ENCODE results near the gene INSM2.

Gene INSM2

DNA sequence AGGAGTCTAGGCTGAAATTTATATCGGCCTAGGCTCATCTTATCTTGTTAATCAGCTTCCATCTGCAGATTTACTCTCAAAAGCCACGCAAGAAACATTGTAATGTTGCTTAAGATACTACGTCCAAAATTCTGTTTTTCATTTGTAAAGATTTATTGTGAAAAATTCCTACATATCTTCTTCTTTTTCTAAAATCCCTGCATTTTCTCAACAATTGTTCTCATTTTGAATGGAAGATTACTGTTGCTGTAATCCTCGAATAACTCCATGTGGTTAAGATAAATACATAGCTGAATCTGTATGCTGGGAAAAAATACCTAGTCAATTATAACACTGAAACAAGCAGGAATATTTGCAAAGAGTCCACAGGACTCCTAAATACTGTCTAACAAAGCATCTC lies 15.6 kb downstream of the INSM2 start:
- no peak for DNase-seq

DNA sequence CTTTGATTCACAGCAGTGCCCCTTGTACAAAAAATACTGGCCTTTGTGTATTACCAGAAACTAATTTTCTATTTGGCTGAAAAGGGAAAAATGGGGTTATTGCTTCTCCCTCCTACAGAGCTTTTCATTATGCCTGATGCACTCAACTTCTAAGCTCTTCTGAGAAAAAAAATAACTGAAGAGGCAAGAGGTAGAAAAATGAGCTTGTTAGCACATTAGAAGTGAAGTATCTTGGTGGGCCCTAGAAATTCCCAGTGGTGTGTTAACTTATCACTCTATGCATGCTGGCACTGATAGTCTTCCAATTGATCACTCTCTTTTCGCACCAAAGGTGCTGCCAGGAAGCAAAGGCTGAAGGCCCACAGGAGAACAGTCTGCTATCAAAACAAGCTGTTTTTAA lies 17.1 kb downstream of the INSM2 start:
- no peak for DNase-seq

DNA sequence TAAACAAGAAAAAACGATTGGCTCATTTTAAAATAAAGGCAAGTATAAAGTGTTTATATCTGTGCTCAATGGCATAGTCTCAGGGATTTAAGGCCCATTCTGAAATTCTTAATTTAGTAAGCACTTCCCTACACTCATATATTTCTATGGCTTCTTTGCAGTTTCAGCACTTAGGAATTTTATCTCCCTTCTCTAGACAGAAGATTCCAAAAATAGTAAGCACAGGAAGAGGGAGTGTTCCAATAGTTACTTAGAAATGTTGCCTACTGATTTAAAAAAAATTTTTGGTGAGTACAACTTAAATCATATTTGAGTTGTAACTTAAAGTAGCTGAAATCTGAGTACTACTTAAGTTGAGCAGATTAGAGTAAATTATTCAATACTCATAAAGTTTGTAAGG lies 19.8 kb downstream of the INSM2 start:
- no peak for DNase-seq

DNA sequence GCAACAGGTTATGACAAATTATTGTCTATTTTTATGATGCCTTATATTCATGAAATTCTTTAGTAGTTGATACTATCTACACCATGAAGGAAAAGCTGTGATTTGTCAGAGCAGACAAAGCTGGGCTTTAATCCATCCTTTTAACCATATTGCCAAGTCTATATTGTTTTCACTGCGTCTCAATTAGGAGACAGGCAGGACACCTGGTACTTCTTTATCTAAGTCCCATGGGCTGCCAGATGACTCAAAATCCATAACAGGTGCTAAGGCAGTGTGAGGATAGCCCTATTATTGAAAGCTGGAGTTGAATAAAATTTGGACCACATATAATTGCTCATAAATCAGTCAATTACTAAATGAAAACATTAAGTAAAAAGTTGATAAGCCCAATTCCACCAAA lies 22.6 kb downstream of the INSM2 start:
- DNase-seq = no peak

DNA sequence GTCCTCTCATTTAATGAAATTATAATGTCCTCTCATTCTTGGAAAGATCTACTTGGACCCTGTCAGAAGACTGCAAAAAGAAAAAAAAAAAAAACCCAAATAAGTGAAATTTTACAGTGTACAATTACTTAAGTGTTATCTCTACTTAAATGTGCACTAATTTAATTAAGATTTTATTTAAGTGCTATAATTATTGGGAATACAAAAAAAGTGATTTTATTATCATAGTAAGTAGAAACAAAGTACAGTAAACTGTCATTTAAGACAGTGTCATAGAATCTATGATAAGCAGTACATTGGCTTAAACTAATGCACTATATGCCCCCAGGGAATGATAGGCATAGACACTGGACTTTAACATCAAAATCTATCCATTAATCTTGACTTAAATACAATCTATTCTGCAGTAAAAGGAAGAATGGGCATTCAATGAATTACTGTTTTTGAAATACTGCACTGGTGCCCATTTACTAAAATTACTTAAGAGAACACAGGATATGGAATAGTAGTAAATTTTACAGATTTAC lies 23.3 kb downstream of the INSM2 start:
- DNase-seq = no peak

DNA sequence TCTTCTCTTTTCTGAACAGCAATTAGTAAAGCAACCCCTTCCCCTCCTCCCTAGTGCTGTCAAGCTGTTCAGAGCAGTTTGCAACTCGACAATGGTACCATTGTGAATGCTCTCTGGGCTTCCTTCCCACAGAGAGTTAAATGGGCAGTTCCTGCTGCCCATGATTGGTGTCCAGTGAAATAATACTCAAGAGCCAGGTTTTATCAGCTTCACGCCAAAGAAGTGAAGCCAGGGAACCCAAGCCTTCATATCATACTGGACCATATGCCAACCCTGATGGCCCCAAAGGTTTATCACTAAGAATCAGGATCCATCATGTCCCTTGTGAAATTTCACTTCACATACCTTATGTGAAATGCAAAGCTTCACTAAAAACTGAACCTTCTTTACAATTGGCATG lies 24.7 kb downstream of the INSM2 start:
- no peak for DNase-seq

DNA sequence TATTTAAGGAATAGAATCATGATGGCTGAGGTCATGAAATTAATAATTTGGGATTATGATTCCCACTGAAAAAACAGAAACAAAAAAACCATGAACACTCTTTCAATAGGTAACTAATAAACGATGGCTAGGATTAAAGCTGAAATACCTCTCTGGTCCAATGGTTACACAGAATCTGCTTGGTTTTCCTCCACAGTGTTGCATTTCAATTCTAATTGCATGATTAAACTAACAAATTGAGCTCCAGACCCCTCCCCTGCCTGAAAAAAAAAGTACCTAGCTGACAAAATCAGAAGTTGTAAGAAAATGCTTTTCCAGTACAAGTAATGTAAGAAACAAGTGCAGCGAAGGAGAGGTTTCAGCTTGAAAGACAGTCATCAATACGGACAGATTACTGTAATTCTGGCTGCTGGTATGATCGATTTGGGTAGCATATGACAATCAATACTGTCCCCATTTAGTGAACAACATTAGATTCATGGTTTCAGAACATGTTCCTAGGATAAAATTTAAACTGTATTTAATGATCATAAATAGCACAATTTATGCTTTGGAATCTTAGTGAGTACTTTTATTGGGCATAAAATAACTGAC lies 32.0 kb downstream of the INSM2 start:
- DNase-seq = no peak

DNA sequence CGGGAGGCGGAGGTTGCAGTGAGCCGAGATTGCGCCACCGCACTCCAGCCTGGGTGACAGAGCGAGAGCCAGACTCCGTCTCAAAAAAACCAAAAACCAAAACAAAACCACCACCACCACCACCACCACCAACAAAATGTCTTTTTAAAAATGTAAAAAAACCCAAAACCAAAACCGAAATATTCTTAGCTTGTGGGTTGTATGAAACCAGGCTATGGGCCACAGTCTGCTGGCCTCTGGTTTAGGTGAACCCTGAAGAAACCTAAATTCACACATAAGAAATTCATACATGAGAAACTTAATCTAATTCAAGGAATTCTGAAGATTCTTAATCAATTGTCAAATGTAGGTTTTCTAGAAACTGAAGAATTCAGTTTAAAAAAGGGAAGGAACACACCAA lies 37.6 kb downstream of the INSM2 start:
- no peak for DNase-seq

DNA sequence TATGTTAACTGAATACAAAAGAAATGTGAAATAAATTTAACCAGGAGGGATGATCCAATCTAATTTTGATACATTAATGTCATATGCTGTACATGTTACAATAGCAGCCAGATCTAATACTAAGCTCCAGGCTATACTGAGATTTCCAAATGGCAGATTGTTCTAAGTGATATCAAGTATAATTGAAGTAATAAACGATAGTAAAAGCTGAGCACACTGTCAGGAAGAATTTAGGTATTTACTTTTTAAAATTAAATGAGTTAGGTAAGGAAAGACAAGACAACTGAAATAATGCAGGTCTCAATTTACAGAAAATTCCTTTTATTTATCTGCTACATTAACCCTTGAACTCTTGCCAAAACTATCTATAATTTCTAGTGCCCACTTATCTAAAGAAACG lies 39.9 kb downstream of the INSM2 start:
- no peak for DNase-seq

DNA sequence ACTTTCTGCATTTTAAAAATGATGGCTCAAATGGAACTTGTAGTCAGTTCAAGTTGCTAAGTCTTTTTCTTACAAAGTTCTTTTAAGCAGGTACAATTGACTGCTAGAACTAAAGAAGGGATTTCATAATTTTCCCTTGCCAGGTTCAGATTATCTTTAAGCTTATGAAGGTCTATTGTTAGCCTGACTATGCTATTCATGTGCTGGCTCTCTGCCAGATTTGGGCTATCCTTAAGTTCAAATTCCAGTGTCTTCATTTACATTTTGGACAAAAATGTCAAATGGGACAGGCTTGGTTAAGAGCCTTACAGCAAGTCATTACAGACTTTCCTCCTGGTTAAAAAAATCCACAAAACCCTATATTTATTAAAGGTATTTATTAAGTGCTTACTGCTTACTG lies 42.3 kb downstream of the INSM2 start:
- DNase-seq = no peak

DNA sequence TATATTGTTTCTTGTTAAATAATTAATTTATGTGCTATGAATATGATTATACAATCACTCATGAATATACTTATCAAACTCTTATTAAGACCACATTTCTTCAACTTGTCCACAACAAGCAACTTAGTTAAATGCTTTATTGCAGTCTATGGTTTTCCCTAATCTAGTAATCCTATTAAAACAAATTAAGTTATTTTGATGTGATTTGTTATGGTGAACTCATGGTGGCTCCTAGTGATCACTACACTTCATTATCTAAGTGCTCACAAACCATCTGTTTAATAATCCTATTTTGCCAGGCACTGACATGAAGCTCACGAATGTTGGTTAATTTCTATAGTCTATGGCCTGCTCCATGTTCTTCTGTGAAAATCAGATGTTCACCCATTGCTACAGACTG lies 42.9 kb downstream of the INSM2 start:
- no peak for DNase-seq

DNA sequence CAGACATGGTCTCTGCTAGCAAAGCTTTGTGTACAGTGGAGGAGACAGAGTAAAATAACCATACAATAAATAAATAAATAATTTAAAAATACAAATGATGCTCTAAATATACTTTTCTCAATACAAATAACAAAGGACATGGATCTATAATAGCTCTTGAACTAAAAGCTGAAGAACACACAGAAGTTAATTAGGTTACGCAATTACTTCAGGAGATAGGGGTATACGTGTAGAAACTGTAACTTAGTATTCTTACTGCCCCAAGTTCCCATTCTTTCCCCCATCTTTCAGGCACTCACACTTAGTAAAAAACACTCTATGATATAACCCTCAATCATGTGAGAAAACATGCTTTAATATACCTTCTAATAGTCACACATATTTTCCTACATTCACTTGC lies 44.2 kb downstream of the INSM2 start:
- DNase-seq = no peak

DNA sequence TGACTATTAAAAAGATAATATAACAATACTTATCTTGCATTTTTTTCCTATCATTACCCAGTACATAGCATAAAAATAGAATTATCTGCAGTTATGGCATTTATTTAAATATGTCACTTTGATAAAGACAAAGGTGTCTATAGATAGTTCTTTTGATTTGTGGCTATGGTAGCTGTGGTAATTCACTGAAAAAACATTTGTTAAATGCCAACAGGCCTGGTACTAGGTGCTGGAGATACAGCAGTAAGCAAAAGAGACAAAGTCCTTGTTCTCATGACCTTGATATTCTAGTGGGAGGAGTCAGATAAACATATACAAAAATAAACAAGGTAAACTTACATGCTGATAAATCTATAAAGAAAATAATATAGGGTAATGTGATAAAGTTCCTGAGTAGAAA lies 44.7 kb downstream of the INSM2 start:
- DNase-seq = no peak
